Stimulated activated CD4-positive, alpha-beta T cell treated with anti-CD3 and anti-CD28 coated beads, Interleukin-1b, Interleukin-23, amount 100 ng/mL, for 48 hours (primary cell): ENCODE measurements around the gene SCPEP1.
"Not testable (repeated sequence)": the region's sequence is repeated elsewhere in the genome, so short reads cannot be mapped to it uniquely, and the experiment has no call there.

ENCODE experiments used
- DNase-seq: peaks from one replicate; pipeline ENCODE4 v3.0.0-alpha.2; 2020

Gene SCPEP1

DNA sequence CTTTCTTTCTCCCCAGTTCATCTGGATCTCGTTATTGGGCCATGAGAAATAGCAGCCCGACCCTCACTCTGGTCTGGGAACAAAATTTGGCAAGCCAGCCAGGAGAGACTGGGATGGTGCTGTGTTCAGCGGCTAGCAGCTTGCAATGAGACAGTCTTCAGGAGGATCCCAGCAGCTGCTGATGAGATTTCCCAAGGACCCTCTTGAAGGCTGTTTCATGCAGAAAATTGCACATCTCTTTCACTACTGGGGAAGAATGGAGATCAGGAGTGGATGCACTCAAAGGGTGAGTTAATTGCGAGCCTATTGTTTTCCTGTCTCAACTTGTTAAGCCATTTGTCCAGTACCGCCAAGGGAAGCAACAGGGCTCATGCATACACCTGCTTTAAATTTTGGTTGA is 11.6 kb upstream of the SCPEP1 start:
- no peak for DNase-seq

DNA sequence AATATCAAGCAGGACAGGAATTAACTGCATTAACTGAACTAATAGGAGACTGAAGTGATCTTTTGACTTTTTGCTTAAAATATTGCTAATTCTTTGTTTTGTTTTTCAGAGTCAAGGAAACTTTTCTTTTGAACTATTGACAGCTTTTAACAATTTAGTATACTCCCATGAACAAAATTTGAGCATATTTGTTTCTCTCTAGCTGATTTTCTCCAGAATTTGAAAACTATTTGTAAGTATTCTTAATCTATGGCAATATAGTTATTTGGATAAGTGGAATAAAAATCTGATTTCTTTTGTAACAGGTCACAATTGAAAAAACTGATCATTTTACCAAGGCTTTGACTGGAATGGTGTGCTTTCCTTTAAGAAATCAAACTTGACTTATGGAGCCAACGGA is 7.0 kb upstream of the SCPEP1 start:
- DNase-seq: no peak

DNA sequence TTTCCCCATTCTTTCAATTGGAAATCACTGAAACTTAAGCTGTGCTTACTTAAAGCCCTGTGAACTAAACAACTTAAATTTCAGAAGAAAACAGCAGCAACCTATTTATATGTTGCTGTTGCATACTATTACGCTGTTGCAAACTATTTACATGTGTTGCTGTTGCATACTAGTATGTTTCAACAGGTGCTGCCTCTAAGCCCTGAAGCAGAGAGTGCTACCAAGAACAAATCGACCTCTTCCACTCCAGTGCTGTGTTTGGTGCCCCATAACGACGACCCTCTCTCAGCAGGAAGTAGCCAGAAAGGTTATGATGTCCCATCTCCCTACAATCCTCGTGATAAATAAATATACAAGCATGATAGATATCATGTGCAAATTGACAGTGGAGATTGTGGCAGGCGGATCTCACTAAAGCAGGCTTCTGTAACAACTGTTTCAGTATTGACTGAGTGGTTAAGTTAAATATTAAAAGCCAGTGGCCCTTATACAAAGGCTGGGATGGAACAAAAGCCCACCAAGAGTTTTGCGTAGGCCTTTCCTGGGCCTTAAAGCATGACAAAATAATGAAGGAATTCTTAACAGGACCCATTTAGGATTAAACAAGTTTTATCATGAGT is 5.7 kb upstream of the SCPEP1 start:
- no peak for DNase-seq

DNA sequence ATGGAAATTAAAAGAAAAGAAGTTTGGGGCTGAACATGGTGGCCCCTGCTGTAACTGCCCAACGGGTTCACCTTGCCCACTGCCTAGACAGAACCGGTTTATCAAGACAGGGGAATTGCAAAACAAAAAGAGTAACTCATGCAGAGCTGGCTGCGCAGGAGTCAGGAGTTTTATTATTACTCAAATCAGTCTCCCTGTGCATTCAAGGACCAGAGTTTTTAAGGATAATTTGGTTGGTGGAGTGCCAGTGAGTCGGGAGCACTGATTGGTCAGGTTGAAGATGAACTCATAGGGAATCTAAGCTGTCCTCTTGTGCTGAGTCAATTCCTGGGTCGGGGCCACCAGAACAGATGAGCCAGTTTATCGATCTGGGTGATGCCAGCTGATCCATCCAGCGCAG is 4.4 kb upstream of the SCPEP1 start:
- DNase-seq: no peak

DNA sequence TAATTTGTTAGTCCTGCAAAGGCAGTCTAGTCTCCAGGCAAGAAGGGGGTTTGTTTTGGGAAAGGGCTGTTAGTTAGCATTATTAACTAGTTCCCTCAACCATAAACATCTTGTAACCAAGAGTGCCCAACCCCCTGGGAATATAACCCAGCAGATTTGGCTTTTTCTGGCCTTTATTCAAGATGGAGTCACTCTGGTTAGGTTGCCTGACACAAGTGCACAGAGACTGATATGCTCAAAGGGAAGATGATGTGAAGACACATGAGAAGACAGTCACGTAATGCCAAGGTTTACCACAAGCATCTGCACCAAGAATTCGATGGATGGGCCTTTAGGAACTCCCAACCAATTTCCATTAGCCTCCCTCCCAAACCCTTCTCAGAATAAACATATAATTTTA is 3.9 kb upstream of the SCPEP1 start:
- no peak for DNase-seq

DNA sequence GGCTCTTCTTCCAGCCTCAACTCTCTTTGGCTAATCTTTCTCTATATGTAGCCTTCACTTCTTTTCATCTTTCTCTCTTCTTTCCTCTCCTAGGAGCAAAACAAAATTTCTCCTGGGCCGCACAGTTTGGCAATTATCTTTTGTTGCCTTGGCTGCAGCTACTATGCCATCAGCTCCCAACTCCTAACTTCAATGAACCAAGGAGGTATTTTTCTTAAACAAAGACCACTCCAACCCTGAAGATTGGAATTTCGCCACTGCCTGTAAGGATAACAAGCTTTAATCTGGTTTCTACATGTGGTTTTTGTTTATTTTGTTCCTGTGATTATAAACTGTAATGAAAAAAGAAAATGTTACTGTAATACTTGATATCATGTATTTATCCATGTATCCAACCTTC is 2.3 kb upstream of the SCPEP1 start:
- DNase-seq: no peak

DNA sequence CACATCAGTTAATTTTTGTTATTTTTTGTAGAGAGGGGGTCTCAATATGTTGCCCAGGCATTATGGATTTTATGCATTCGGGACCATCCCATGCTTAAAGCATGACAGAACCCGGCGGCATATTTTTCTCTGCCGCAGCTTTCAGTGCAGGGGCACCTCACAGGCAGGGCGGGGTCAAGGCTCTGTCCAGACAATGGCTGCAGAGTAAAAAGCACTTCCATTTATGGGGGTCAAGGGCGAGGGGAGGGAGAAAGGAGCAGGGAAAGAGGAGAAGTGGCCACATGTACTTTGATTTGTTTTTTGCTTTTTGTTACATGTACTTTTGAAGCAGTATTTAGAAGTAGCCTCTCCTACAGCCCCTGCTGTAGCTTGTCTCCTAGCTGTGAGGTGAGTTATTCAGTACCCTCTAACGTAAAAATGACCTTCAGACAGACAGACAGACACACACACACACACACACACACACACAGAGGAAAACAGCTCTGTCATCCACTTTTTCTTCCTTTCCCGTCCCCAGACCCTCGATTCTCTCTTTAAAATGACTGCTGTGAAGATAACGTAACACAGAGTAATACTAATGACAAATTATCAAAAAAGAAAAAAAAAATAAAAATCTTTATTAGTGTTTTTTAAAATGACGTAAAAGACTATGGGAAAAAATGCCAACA is 856 bp upstream of the SCPEP1 start:
- DNase-seq: no peak

DNA sequence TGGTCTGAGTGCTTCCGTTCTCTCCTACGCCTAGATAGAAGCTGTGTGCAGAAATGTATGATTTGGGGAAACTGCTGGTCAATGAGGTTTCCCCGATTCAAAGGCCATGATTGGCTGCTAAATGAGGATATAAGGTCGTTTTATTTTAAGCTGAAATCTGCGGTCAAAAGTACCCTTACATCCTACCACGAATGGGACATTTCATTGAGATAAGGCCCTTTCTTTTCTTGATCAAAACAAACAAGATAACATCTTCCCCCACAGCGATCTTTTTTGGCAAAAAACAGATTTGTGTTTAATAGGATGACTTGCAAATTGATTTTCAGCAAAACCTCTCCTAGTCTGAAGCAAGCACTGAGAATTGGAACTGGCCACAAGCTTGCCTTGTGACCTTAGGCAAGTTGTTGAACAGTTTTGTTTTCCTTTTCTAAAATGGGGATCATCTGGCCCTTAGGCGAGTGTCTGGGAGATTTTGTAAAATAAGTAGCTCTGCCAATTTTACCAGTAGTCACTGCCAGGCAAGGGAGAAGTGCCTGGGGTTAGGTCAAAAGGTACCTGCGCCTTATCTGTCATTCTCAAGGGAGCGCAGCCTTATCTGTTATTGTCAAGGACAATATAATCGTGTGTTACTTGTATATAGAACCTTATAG is 635 bp downstream of the SCPEP1 start:
- DNase-seq: no peak

DNA sequence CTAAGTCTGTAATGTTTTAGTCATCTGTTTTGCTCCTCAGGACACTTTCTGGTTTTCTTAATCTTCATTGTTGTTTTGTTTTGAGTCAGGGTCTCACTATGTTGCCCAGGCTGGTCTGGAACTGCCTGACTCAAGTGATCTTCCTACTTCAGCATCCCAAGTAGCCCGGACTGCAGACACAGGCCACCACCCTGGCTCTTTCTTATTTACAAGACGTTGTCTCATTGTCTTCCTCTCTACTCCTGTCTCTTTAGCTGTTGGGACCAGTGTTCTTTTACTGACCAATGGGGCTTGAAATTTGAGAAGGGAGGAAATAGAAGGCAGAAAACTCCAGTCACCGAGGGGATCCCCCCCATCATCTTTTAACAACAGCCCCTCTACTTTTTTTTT is 1.2 kb downstream of the SCPEP1 start:
- no peak for DNase-seq

DNA sequence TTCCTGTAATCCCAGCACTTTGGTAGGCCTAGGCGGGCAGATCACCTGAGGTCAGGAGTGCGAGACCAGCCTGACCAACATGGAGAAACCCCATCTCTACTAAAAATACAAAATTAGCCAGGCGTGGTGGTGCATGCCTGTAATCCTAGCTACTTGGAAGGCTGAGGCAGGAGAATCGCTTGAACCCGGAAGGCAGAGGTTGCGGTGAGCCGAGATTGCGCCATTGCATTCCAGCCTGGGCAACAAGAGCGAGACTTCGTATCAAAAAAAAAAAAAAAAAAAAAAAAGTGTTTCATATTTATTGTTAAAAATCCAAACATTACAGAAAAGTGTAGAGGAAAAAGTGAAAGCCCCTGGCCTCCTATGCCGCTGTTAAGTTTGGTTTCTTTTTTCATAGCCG is 2.6 kb downstream of the SCPEP1 start:
- not testable (repeated sequence) for DNase-seq

DNA sequence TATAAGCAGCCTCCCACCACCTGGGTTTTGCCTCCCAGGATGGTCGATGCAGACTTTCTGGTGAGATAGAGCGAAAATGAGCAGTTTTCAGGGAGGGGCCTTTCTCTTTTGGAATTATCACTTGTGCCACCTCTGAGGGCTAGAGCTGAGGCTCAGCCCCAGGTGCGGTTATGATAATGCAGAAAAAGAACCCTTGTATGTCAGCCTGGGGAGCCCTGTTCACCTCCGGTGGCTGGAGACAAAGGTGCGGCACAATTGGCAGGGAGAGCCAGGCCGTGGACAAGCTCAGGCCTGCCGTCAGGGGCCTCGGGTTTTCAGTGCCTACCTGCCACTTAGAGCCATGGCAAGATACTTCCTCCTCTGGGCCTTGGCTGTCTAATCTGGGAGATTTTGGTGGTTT is 4.4 kb downstream of the SCPEP1 start:
- DNase-seq: no peak

DNA sequence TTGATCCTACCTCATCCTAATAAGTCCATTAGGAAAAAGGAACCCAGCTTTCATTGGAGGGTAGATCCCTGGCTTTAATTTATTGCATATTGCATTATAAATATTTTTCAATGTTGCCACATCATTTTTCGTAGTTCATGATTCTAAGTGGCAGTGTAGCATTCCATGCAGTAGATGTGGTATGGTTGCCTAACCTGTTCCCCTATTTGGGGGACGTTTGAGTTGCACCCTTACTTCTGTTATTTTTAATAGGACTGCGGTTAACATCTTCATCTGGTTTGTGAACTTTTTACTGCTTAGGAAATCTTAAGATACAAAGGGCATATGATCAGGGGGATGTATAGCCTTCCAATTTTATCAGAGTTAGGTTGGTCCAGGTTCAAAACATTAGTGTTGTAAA is 5.4 kb downstream of the SCPEP1 start:
- DNase-seq: no peak

DNA sequence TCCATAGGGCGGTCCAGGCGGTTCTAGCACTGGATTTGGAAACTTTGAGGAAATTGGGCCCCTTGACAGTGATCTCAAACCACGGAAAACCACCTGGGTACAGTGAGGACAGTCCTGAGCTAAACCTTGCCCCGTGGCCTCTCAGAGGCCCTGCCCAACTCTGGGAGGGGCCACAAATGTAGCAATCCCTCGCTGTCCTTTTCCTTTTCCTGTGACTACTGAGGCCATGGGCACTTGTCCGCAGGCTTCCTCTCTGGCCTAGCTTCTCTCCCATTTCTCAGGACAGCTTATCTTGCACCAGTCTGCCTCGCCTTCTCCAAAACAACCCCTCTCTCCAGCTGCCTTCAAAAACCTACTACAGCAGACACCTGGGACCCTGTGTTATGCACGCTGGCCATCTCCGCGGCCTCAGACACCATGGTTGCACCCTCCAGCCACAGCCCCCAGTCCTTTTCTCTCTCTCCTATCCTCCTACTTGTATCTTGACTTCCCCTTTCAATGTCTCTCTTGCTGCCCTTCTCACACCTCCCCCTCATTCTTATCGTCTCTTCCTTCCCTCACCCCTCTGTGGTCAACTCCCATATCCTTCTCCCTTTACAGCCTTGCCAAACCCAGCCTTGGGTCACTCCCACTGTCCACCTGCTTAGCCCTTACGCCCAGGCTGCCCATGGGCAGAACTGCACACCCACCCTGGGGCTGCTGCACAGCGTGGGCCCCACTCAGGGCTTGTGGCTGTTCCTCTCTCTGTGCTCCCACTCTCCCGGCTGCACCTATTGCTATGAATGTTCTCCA is 7.6 kb downstream of the SCPEP1 start:
- DNase-seq: no peak

DNA sequence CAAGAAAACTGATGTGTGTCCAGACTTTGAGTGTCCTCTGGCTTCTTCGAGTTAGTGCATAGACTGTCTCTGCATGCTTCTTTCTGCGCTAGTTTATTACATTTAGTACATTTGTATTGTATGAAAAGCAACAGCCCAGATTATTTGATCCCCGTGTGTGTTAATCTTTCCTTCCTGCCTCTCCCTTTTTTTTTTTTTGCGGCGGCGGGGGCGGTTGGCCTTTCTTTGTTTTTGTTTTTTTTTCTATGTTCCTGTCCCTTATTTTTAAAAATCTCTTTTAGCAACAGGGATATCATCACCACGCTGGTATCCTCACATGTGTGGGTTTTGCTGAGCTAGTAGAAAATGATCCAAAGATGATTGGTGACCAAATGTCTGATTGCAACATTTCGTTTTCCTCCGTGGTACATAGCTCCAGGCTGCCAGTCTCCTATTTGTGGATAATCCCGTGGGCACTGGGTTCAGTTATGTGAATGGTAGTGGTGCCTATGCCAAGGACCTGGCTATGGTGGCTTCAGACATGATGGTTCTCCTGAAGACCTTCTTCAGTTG is 9.4 kb downstream of the SCPEP1 start:
- DNase-seq: no peak

DNA sequence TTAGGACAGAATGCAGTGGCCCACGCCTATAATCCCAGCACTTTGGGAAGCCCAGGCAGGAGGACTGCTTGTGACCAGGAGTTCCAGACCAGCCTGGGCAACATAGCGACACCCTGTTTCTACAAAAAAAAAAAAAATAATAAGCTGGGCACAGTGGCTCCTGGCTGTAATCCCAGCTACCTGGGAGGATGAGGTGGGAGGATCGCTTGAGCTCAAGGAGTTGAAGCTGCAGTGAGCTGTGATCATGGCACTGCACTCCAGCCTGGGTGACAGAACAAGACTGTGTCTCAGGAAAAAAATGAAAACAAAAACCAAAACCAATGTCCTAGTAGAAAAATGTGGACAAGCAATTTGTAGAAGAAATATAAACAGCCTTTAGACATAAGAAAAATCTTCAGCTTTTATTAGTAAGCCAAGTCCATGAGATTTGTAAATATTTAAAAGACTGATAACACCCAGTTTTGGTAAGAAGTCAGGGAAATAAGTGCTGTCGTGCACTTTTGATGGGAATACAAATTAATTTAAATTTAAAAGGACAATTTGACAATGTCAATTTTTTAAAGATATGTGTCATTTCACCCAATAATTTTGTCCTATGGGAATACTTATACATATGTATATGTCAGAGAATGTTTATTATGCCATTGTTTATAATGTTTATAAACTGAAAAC is 11.1 kb downstream of the SCPEP1 start:
- no peak for DNase-seq

DNA sequence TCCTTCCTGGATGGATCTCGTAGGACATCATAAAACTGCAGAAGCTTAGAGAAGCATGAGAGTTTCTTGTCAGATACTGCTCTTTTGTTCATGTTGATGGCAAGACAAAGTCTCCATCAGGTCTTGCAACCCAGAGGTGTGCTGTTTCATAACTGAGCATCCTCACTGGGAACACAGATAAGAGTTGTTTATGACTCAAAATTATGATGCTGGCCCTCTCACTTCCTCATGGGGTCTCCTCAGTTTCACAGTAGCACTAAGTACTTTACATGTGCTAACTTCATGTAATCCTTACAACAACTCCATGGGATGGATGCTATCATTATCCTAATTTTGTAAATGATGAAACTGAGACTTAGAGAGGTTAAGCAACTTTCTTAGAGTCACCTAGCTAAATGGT is 14.4 kb downstream of the SCPEP1 start:
- DNase-seq: no peak

DNA sequence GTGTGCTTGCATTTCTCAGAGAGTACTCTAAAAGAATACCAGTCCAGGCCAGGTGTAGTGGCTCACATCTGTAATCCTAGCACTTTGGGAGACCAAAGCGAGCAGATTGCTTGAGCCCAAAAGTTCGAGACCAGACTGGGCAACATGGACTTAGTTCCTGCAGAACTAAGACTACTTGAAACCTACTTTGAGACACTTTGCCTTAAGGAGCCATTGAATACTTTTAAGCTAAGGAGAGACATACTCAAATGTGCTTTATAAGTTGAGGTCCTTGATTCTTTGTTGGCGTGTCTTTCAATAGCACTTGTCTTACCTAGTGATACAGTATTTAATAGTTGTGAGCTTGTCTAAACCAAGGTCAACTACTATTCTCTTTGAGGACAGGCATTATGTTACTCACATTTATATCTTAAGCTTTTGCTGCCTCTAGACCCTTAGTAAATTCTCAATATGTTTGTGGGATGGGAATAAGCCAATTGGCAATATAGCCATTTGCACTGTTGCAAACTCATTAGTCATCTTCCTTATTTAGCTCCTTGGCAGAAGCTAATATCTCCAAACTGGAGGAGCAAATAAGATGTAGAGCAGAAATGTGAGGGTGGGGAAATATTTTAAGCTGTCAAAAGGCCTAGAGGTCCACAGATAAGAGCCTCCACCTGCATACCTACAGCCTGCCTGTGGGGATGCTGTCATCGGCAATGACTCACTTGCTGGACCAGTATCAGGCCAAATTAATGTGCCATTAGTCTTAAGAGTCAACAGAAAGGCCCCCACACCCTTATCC is 16.3 kb downstream of the SCPEP1 start:
- DNase-seq: no peak

DNA sequence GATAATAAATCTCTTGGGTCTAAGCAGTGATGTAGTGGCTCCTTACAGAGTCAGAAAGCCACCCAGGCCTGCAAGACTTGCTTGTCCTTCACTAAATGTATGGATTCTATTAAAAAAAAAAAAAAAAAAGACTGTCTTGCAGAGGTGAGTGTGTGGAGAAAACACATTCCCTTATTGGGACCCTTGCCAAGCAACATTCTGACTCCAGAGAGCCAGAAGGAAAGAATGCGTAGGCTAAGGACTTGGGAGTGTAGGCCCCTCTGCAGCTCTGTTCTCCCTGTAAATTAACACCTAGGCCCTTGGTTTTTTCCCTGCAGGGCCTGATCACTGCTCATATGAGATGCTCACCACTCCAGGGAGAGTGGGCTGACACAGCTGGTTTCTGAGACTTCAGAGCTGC is 17.8 kb downstream of the SCPEP1 start:
- no peak for DNase-seq

DNA sequence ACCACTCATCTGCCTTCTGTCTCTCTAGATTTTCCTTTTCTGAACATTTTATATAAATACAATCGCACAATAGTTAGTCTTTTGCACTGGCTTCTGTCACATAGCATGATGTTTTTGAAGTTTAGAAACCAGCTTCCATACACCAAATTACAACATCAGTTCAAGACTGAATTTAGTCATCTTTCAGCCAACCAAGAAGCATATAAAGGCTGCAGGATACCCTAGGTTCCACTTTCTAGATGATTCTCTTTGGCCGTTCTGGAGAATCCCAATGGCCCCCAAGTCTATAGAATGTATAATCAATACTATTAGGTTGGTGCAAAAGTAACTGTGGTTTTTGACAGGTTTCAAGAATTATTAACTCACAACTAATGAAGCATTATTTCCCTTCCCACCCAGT is 19.4 kb downstream of the SCPEP1 start:
- no peak for DNase-seq

DNA sequence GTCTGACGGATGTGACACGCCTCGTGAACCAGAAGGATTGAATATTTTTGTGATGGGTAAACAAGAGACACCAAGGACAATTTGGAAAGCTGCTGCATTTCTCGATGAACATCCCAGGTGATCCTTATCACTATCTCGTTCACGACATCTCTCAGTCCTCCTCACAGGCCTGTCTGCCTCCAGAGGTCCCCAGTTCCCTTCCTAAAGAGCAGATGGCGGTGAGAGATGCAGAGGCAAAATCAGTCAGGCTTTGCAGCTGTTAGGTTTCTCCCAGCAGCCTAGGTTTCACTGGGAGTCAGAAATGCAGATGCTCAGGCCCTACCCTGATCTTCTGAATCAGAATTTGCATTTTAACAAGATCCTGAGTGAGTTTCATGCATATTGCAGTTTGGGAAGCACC is 23.6 kb downstream of the SCPEP1 start:
- DNase-seq: no peak

DNA sequence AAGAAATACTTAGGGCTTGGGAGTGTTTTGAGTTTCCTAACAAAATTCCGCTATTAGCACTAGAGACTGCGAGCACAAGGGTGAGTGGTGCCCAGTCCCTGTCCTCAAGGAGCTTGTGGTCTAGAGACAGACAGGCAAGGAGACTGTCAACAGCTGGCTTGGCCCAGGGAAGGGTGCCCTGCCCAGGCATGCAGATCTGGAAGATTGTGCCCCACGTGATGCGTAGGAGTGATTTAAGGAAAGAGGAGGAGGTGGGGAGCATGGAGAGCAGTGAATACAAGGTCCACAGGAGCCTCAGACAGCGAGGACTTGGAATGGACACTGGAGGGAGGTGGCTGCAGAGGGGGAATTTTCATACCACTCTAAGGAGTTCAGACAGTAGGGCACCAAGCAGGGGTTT is 25.0 kb downstream of the SCPEP1 start:
- DNase-seq: no peak

DNA sequence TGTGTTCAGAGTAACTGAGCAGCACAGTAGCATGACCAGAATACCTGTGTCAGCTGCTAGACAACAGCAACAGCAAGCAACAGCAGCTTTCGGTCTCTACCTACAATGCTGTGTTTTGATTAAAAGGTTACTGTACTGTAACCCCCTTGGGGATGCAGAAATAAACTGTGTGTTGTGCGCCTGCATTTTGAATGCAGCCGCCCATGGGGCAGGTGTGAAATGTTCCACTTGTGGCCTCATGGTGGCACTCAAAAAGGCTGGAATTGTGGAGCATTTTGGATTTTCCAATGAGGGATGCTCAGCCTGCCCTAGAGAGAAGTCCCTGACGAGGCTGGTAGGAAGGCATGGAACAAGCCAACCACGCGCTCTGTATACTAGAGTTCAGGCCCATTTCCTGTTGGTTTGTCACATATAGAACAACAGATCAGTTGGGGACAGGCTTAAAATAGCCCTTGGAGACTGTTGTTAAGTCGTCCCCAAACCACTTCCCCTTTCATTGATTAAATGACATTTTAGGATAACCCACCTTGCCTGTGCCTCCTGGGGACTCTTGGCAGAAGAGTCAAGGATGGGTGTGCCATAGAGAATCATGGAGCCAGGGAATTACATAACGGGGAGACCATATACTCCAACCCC is 27.1 kb downstream of the SCPEP1 start:
- no peak for DNase-seq
